Skeletal muscle satellite cell (primary cell): Measurements from ENCODE around the gene GRM8.
A peak's percentile ranks its signal among the peaks of the same experiment; 100 is the strongest.

ENCODE experiments used
- H3K27me3 ChIP-seq: 2 replicates; pipeline ENCODE4 v1.7.0; 2013; ENCODE audit warnings: low read length; ENCODE audit not compliant: control insufficient read depth, insufficient read depth
- H3K36me3 ChIP-seq: 2 replicates; pipeline ENCODE4 v1.7.0; 2013; ENCODE audit warnings: mild to moderate bottlenecking, control low read depth, low read length; ENCODE audit not compliant: insufficient read depth
- H3K4me1 ChIP-seq: 2 replicates; pipeline ENCODE4 v1.7.0; 2013; ENCODE audit warnings: low read length; ENCODE audit not compliant: control insufficient read depth, insufficient read depth
- H3K4me2 ChIP-seq: 2 replicates; pipeline ENCODE4 v1.7.0; 2013; ENCODE audit warnings: mild to moderate bottlenecking, low read length
- H3K4me3 ChIP-seq: 2 replicates; pipeline ENCODE4 v1.7.0; 2013; ENCODE audit warnings: low read length
- H3K9ac ChIP-seq: 2 replicates; pipeline ENCODE4 v1.7.0; 2013; ENCODE audit warnings: mild to moderate bottlenecking, low read depth, low read length, moderate library complexity
- H3K9me3 ChIP-seq: replicated peaks from 2 replicates; pipeline ENCODE4 v1.7.0; 2013; ENCODE audit warnings: mild to moderate bottlenecking, control low read depth, low read length

GRM8 gene

DNA sequence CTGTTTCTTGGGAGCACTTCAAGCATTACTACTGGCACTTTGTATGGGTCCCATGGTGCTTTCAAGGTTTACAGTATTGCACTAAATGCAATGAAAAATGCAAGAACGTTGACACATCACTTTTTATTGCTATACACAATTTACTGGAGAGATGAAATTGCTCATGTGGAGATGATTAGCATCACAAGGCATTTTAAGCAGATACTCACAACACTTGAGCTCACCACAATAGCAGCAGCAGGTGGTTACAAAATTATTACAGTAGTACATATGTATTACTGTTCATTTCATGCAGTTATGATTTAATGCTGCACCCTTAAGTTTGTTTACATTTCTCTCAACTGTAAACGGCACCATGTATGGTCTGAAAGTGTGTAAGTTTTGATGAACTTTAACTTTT, 537.7 kb downstream of the GRM8 start:
- H3K4me3 ChIP-seq: no peak overlapping the region
- no peaks in the 10 kb centered on the region for H3K36me3 ChIP-seq
- H3K27me3 ChIP-seq: no peaks in the 10 kb centered on the region
- H3K9me3 ChIP-seq: no peaks in the 10 kb centered on the region
- H3K4me2 ChIP-seq: no peak overlapping the region
- H3K9ac ChIP-seq: no peak overlapping the region
- peaks cover 7% of the 10 kb centered on the region for H3K4me1 ChIP-seq

DNA sequence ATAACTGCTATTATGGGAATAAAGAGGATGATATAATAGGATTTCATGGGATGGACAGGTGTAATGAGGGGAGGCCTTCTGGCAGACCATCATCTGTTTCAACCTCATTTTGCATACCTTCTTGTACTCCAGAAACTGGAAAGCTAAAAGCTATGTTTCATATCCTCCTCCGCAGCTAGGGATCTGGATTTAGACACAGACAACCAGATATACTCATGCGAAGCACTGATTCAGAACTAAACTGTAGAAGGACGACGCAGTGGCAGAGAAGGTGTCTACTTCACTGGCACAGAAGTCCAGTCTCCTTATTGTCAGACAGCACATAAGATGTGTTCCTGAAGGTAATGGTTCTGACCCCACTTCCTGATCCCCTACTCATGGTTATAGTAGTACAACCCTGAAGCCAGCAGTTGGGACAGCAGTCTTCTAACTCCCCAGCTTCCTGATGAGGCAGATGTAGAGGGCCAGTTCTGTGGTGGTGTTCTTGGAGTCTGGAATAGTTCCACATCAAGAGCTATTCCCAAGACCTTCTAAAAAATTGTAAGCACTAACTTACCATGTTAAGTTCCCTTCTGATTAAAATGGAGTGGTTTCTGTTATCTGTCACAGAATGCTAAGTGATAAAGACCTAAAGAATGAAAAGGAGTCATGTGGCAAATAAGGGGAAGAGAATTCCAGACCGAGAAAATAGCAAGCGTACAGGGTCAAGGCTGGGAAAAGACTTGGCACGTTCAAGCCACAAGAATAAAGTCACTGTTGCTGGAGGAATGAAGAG, 550.3 kb downstream of the GRM8 start:
- Histone ChIP-seq H3K4me1 (peaks cover 26% of the 10 kb centered on the region), H3K4me3 (no peak overlapping the region), H3K27me3 (no peaks in the 10 kb centered on the region), H3K9ac (no peak overlapping the region), H3K4me2 (no peak overlapping the region), H3K36me3 (no peaks in the 10 kb centered on the region), H3K9me3 (no peaks in the 10 kb centered on the region)

DNA sequence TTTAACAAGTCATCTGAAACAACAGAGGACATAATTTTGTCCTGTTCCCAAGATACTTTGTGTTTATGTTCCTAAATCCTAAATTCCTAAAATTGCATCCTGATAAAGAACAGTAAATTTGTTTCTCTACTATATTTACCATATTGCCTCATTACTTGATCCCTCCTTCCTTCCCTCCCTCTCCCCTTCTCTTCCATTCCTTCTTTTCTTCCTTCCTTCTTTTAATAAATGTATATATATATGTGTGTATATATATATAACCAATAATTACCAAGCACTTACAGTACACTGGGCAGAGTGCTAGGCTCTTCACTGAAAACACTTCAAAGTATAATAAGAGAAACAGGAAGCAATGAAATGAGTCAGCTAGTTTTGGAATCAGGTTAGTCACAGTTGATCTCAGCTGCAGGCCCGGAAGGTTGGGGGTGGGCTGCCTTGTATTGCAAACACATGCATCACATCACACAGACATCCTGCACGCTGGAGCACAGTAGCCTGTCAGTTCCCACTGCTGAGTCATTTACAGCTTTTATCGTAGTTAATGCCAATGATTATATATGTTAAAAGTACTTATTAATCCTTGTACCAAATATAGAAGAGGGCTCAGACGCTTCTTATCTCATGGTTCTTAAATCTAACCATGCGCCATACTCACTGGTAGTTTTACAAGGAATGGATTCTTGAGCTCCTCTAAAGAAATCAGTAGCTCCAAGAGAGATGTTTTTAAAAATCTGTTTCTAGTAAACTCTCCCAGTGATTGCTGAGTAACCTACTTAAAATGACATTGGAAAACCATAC, 551.7 kb downstream of the GRM8 start:
- H3K9me3 ChIP-seq: no peaks in the 10 kb centered on the region
- no peak overlapping the region for H3K4me3 ChIP-seq
- H3K27me3 ChIP-seq: no peaks in the 10 kb centered on the region
- peak overlapping the region; percentile 71 for H3K4me2 ChIP-seq
- H3K4me1 ChIP-seq: peaks cover 26% of the 10 kb centered on the region
- H3K9ac ChIP-seq: peak overlapping the region; percentile 59
- H3K36me3 ChIP-seq: no peaks in the 10 kb centered on the region

DNA sequence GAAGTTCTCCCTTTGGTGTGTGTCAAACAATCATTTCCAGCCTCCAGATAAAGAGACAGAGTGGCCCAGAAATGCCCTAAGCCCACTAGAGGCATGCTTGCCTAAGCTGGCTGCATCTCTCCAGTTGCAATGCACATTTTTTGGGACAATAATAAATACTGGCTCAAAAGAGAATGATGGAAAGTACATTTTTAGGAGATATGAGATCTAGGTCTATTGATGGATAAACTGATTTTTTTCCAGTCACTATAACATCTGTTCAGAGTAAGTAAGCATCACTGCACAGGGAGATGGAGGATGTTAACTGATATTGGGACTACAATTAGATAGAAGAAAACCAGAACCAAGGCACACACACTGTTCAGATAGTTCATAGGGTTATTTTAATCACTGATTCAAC, 553.0 kb downstream of the GRM8 start:
- no peaks in the 10 kb centered on the region for H3K9me3 ChIP-seq
- no peaks in the 10 kb centered on the region for H3K36me3 ChIP-seq
- no peak overlapping the region for H3K4me3 ChIP-seq
- no peaks in the 10 kb centered on the region for H3K27me3 ChIP-seq
- no peak overlapping the region for H3K4me2 ChIP-seq
- no peak overlapping the region for H3K9ac ChIP-seq
- peaks cover 26% of the 10 kb centered on the region for H3K4me1 ChIP-seq

DNA sequence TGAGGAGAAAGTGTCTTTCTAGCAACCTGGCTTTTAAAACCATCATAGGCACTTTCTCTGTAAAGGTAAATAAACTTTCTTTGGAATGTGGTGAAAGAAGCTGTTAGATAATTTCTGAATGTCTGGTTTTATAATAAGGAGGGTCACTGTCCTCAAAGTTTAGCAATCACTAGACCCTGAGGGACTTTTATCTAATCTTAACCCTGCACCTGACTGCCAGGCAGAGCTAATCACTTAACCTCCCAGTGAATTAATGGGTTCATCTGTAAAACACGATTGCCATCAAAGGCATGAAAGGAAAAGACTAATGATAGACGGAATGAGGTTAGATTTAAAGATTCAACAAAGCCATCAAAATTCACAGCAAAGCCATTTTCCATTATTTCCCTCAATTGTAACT, 553.8 kb downstream of the GRM8 start:
- H3K9ac ChIP-seq: no peak overlapping the region

DNA sequence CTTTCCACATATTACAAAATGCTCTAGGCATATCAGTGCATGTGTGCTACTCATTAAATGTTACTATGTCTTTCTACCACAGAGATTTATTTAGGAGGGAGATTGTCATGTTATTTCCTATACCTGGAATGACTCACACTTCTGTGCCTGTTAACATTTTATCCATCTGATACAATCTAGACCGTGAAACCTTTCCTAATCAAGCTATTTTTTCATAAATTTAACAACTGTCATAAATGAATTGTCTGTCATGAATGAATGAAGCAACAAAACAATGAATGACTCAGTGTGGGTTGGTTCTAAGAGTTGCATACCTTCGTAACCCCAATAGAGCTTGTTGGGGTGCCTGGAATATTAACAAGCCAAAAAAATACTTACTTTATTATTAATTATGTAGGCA, 554.3 kb downstream of the GRM8 start:
- Histone ChIP-seq H3K4me1 (peaks cover 26% of the 10 kb centered on the region), H3K9ac (no peak overlapping the region), H3K36me3 (no peaks in the 10 kb centered on the region), H3K4me2 (no peak overlapping the region), H3K9me3 (no peaks in the 10 kb centered on the region), H3K27me3 (no peaks in the 10 kb centered on the region), H3K4me3 (no peak overlapping the region)

More for the DNA sequence above, 553.8 kb downstream of the GRM8 start:
- no peaks in the 10 kb centered on the region for H3K36me3 ChIP-seq
- H3K27me3 ChIP-seq: no peaks in the 10 kb centered on the region
- peaks cover 26% of the 10 kb centered on the region for H3K4me1 ChIP-seq
- H3K9me3 ChIP-seq: no peaks in the 10 kb centered on the region
- H3K4me2 ChIP-seq: no peak overlapping the region
- no peak overlapping the region for H3K4me3 ChIP-seq

DNA sequence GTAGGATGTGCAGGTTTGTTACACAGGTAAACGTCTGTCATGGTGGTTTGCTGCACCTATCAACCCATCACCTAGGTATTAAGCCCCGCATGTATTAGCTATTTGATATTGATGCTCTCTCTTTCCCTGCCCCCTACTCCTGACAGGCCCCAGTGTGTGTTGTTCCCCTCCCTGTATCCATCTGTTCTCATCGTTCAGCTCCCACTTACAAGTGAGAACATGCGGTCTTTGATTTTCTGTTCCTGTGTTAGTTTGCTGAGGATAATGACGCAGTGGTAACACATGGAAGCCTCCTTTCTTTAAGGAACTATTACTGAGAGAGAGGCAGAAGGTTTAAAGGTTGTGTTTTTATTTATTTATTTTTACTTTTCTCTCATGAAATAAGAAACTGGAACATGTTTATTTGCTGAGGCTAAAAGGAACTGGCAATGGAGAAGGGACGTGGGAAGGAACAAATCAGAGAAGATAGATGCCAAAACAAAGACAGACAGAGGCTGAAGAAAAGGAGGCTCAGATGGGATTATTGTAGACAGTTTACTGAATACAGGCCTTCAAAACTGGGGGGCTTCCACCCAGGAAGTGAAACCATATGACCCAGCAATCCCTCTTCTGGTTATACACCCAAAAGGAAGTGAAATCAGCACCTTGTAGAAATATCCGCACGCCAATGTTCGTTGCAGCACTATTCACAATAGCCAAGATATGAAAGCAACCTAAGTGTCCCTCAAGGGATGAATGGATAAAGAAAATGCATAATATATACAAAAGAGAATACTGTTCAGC, 556.3 kb downstream of the GRM8 start:
- H3K36me3 ChIP-seq: no peaks in the 10 kb centered on the region
- H3K4me1 ChIP-seq: peaks cover 10% of the 10 kb centered on the region
- H3K9me3 ChIP-seq: no peaks in the 10 kb centered on the region
- no peaks in the 10 kb centered on the region for H3K27me3 ChIP-seq
- no peak overlapping the region for H3K9ac ChIP-seq
- H3K4me3 ChIP-seq: no peak overlapping the region
- no peak overlapping the region for H3K4me2 ChIP-seq

DNA sequence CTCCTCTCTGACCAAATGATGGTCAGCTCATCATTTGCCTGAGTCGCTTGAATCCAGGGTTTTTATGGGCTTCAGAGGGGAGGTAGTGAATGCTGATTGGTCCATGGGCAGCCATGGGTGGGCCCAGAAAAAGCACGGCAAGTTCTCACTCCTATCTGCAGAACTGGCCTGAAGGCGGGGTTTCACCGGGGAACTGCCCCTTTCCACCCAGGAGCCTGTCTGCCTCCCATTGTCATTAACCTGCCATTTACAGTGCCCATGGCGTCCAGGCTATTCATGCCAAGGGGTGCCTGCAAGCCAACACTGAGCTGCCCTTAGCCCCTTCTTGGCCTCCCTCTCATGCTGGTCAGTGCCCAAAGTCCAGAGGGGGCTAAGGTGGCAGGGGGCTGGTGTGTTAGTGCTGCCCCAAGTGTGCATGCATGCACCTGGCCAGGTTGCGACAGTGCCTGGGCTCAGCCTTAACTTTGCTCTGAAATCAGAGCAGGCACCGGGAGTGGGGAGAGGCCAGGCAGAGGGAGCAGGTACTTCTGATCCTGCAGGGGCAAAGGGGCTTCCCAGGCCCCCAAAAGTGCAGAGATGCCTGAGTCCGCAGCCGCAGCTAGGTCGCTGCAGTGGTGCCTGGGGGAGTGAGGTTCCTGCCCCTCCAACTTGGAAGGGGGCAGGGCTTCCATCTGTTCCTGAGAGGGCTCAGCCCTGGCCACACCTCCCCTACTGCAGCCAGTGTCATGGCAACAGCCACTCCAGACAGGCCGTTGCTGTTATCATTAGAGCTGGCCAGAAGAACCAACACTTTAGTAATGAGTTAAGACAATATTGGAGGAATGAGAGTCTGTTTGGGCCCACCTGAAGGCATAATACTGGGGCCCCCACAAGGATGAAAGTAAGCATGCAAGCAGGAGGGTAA, 561.6 kb downstream of the GRM8 start:
- no peak overlapping the region for H3K4me3 ChIP-seq
- no peak overlapping the region for H3K4me2 ChIP-seq
- H3K9me3 ChIP-seq: no peaks in the 10 kb centered on the region
- no peak overlapping the region for H3K9ac ChIP-seq
- no peaks in the 10 kb centered on the region for H3K27me3 ChIP-seq
- no peaks in the 10 kb centered on the region for H3K36me3 ChIP-seq
- no peaks in the 10 kb centered on the region for H3K4me1 ChIP-seq

DNA sequence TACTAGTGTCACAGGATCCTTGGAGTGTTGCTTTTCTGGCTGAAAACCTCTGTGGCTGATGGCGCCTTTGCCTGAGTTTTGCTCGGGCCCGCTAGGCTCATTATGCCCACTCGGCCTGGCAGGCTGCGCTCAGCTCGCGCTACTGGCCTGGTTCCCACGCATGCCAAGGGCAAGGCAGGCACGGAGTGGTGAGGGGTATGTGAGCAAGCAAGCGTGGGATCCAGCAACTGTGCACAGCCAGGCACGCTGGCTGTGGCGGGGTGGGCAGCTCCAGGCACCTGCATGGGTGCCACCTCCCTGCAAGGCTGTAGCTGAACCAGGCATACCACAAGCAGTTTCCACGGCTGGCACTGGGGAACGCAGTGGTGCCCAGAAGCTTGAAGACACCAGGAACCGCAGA, 562.6 kb downstream of the GRM8 start:
- Histone ChIP-seq H3K4me3 (no peak overlapping the region), H3K9me3 (no peaks in the 10 kb centered on the region), H3K4me2 (no peak overlapping the region), H3K4me1 (no peaks in the 10 kb centered on the region), H3K9ac (no peak overlapping the region), H3K36me3 (no peaks in the 10 kb centered on the region), H3K27me3 (no peaks in the 10 kb centered on the region)

DNA sequence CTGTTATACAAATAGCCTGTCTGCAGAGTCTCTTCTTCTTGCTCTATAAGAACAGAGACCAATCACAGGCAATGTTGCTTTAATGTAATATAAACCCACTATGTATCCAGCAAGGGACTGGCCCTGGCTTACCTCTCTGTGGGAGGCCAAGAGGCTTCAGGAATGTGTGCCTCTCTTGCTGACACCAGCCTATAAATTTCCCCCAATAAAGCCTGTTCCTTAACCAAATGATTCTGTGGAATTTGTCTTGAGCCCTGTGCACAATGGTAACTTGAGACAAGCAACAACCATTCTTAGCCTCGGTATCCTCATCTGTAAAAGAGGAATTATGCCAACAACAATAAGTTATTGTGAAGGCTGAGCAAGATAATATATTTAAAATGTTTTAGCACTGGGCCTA, 563.7 kb downstream of the GRM8 start:
- Histone ChIP-seq H3K9me3 (no peaks in the 10 kb centered on the region), H3K4me3 (no peak overlapping the region)

DNA sequence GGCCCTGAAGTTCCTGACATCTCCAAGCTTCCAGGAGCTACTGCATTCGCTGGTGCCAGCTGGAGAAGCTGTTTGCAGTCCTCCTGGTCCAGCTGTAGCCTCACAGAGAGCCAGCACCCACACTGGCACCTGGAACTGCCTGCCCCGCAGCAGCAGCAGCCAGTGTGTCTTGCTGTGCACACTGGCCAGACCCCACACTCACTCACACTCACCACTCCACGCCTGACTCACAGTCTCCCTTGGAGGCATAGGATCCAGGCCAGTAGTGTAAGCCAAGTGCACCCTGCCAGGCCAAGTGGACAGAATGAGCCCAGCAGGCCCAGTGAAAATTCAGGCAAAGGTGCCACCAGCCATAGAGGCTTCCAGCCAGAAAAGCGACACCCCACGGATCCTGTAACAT, 566.3 kb downstream of the GRM8 start:
- Histone ChIP-seq H3K9me3 (no peaks in the 10 kb centered on the region), H3K27me3 (no peaks in the 10 kb centered on the region), H3K9ac (no peak overlapping the region), H3K4me1 (no peaks in the 10 kb centered on the region), H3K4me3 (no peak overlapping the region), H3K4me2 (no peak overlapping the region), H3K36me3 (no peaks in the 10 kb centered on the region)

More for the DNA sequence above, 563.7 kb downstream of the GRM8 start:
- no peaks in the 10 kb centered on the region for H3K36me3 ChIP-seq
- H3K27me3 ChIP-seq: no peaks in the 10 kb centered on the region
- no peak overlapping the region for H3K9ac ChIP-seq
- H3K4me1 ChIP-seq: no peaks in the 10 kb centered on the region
- no peak overlapping the region for H3K4me2 ChIP-seq
